Gastrocnemius medialis (tissue), 4 donors: ENCODE results near the gene HAGHL.

Source experiments
- POLR2A ChIP-seq, 2 donors: fragments of 450-650 bp; IDR thresholded peaks; one replicate each; pipeline ENCODE4 v1.6.1; 2017; ENCODE audit warnings: antibody characterized with exemption in 2 of 2, mild to moderate bottlenecking in 2 of 2, moderate library complexity in 2 of 2
- TF ChIP-seq, protein P1 (sequence below), 5 experiments: fragments of 450-650 bp in 3 of 5; fragments of 200-600 bp in 2 of 5; sonication (generic) in 2 of 5; IDR thresholded peaks in 4 of 5; conservative IDR thresholded peaks in 1 of 5; 1 replicate in 4 of 5; 2 replicates in 1 of 5; pipeline ENCODE4 v1.5.1; 2016 to 2019; ENCODE audit warnings: antibody characterized with exemption in 5 of 5, mild to moderate bottlenecking in 3 of 5, moderate library complexity in 3 of 5

DNA sequence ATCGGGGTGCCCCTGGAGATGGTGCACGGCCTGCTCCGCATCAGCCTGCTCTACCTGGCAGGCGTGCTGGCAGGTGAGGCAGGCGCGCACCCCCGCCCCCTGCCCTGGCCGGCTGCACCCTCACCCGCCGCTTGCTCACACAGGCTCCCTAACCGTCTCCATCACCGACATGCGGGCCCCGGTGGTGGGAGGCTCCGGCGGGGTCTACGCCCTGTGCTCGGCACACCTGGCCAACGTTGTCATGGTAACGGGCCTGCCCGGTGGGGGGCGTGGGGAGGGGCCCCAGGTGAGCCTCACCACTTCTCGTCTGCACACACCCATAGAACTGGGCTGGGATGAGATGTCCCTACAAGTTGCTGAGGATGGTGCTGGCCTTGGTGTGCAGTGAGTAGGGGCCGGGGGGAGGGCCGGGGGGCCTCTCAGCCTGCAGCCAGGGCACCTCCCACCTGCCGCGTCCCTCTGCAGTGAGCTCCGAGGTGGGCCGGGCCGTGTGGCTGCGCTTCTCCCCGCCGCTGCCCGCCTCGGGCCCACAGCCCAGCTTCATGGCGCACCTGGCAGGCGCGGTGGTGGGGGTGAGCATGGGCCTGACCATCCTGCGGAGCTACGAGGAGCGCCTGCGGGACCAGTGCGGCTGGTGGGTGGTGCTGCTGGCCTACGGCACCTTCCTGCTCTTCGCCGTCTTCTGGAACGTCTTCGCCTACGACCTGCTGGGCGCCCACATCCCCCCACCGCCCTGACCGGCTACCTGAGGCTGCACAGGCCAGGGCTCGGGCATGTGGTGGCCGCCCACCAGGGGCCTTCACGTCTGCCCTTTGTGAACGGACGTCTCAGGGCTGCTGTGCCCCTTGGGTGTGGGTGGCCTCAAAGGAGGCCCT, 49.4 kb upstream of the HAGHL start:
- TF ChIP-seq, protein P1, sequence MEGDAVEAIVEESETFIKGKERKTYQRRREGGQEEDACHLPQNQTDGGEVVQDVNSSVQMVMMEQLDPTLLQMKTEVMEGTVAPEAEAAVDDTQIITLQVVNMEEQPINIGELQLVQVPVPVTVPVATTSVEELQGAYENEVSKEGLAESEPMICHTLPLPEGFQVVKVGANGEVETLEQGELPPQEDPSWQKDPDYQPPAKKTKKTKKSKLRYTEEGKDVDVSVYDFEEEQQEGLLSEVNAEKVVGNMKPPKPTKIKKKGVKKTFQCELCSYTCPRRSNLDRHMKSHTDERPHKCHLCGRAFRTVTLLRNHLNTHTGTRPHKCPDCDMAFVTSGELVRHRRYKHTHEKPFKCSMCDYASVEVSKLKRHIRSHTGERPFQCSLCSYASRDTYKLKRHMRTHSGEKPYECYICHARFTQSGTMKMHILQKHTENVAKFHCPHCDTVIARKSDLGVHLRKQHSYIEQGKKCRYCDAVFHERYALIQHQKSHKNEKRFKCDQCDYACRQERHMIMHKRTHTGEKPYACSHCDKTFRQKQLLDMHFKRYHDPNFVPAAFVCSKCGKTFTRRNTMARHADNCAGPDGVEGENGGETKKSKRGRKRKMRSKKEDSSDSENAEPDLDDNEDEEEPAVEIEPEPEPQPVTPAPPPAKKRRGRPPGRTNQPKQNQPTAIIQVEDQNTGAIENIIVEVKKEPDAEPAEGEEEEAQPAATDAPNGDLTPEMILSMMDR (IDR thresholded peaks at IDR 0.05 in 4 of 5, conservative IDR thresholded peaks at IDR 0.05 in 1 of 5) = no peak
- TF ChIP-seq POLR2A (IDR thresholded peaks at IDR 0.05) = no peak
